ENCODE data around the gene GNPDA1.

The GNPDA1 gene

GRCh38 chr5:142023836-142024235, 11.0 kb upstream of the GNPDA1 start:
- DNase-seq: no peak

DNA sequence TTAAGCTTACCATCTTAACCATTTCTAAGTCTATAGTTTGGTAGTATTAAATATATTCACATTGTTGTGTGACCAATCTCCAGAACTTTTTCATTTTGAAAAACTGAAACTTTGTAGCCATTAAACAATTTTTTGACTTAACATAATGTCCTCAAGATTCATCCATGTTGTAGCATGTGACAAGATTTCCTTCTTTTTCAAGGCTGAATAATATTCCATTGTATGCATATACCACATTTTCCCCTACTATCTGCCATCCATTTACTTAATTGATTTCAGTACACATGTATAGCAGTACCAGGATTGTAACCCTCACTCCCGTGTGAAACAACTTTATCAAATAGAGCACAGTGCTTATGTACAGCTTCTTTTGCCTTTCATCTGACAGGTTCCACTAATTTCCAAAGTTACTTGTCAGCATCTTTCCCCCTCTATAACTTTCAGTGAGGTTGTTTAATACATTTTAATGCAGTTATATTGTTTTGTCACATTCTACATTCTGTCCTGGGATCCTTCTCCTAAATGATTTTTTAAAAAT, 7.4 kb upstream of the GNPDA1 start:
- DNase-seq: no peak

DNA sequence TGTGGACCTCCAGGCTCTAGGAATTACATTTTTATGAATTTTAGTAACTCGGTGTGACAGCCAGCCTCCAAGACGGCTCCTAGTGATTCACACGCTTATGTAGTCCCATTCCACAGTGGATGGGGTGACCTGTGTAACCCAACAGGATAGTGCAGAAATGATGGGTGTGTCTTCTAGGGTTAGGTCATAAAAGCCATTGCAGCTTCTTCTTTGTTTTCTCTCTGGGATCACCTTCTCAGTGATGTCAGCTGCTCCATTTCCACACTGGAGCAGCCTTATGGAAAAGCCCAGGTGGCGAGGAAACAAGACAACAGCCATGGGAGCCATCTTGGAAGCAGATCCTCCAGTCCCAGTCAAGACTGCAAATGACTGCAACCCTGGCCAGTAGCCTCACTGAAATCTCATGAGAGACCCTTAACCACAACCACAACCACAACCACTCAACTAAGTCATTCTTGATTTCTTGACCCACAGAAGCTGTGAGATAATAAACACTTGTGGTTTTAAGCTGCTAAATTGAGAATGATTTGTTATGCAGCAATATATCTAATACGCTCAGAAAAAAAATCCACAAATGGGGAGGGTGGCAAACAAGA, 5.1 kb upstream of the GNPDA1 start:
- DNase-seq: no peak

GRCh38 chr5:142016556-142016955, 3.7 kb upstream of the GNPDA1 start:
- DNase-seq: no peak

DNA sequence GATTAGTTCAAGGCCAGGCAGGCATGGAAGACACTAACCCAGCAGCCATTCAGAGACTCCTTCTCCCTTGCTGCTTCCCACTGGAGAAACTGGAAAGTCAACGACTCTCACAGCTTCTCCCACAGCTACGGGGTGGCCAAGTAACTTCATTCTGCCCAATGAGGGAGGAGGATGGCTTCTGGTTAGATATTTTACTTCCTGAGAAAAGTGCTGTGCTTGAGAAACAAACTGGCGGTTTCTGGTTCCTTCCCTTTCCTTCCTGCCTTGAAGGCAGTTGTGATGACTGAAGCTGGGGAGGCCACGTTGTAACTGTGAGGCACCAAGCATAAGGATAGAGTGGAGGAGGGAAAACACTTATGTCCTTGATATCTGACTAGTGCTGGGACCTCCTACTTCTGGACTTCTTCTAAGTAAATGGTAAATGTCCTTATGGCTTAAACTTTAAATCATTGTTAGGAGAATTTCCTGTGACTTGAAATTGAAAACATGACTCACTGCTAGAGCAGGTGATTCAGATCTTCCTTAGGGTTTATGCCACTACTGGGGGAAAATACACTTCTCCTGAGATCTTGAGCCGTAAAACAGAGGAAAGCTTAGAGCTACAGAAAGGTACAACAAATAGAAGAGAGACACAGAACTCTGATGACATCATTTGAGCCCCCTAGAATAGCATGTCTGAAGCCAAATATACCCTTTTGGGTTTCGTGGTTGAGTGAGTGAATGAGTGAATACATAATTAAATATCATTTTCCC, 3.1 kb upstream of the GNPDA1 start:
- DNase-seq: no peak

DNA sequence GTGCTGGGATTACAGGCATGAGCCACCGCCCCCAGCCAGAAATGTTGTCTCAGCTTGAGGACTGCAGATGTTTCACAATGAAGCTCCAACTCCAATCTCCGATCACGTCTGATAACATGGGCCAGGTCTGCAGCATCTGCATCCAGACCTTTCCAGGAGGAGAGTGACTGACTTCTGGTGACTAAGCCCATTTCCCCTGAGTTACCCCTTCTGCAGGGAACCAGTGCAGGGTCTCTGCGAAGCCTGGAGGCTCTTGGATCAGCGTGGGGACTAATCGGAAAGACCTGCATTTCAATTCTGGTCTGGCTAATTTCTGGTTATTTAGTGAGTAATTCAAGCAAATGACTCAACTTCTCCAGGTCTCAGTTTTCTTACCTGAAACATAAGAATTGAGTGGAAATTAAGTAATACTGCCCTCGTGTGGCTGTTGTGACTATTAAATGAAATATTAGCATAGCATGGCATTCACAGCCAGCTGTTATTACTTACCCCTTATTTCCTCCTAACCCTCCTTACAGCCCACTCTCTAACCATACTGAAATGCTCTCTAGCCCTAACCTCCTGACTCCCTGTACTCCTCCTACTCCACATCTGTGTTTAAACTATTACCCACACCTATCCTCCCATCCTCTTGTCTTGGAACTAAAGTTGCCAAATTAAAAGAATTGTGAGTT, 2.2 kb upstream of the GNPDA1 start:
- DNase-seq: peak in 2 of 14 donors; percentile 25 to 30

DNA sequence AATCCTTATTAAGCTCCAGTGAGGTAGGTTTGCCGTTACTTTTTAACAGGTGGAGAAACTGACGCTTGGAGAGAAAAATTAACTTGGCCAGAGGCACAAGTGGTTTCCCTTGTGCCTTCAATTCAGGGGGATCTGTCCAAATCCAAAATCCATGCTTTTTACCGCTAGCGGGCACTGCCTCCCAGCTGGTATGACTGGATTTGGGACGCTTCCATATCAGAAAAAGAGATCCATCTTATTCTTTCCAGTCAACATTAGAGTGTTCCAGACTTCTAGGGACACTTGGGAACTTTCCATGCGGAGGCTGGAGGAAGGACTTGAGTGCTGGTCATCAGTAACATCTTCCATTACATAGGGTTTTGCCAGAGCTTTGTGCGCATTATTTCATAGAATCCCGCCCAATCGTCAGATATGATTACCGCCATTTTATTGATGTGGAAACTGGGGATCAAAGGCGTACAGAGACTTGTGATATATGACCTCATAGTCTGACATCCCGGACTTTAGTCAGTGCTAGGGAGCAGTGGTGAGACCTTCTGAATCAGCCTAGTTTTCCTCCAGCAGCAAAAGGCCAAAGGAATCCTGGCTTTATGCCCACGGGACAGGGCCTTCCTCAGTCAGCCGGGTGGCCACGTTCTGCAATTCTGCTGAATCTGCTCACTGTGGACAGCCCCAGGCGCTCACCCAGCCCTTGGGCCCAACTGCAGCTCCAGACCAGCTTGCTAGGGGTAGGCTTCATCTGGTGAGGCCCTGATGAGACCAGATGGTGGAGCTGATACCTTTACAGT, 1.1 kb upstream of the GNPDA1 start:
- peak in 3 of 14 donors; percentile 8 to 40 (median 33) for DNase-seq

DNA sequence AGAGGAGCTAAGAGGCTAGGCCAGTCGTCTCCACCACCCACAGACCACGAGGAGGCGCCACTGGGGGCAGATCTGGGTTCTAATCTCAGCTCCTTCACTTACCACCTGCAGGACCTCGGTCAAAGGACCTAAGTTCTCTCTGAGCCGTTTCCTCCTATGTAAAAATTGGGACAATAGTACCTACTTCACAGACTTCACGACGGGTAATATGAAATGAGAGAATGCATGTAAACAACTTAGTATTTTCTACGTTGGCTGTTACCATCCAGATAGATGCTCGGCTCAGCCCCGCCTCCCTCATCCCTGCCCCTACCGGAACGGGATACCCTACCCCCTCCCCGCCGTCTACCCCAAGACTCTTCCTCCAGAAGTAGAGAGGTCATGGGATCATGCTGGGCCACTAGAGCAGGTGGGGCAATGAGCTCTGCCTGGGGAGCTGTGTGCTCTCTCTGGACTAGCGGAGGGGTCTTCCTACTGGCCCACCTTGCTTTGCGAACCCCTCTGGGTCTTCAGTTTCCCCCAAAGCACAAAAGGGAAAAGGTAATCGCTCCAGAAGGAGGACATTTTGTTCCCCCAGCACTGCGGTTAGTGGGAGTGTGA, 541 bp downstream of the GNPDA1 start:
- peak in 10 of 14 donors; percentile 18 to 60 (median 50) for DNase-seq

DNA sequence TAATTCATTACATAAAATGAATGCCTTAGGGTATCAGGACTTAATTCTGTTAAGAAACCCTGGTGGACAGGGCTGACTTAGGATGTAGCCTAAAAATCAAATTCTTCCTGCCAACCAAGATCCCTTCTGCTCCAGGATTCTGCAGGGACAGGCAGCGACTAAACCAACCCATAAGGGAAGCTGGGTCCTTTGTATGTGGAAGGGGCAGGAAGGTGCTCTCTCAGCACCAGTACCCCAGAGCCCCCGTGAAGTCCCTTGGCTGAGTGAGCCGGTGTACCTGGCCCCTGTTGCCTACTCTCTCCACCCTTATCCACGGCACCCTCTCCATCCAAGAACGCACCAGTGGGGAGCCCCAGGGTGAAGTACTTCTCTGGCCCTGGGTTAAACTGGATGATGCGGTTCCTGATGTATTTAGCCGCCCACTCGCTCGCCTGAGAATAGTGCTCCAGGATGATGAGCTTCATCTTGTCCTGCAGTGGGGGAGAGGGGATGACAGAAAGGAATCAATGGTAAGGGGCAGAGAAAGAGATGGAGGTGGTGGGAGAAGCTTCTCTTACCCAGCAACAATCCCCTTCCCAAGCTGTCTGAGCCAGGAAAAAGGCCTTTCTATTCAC, 1.1 kb downstream of the GNPDA1 start:
- no peak for DNase-seq

DNA sequence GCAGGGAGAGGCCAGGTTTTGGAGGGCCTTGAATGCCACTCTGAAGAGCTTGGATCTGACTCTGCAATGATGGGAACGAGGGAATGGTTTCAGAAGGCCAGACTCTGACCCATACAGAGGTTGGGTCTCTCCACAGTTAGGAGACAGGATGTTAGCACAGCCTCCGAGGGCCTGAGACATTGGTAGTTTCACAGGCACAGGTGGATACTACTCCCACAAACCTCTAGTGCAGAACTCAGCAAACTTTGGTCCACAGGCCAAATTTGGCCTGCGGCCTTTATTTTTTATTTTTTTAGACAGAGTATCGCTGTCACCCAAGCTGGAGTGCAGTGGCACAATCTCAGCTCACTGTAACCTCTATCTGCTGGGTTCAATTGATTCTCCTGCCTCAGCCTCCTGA, 2.9 kb downstream of the GNPDA1 start:
- DNase-seq: no peak

DNA sequence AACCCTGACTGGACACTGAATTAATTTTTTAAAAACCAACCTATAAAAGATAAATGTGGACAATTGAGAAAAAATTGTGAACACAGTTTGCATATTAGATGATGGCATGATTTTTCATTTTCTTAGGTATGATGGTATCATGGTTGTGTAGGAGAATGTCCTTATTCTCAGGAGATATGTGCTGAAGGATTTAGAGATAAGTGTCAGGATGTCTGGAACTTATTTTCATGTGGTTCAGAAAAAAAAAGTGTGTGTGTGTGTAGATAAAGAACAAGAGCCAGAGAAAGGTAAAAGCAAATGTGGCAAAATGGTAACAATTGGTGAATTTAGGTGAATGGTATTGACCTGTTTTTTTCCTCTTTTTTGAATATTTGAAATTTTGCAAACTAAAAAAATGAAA, 4.0 kb downstream of the GNPDA1 start:
- no peak for DNase-seq

DNA sequence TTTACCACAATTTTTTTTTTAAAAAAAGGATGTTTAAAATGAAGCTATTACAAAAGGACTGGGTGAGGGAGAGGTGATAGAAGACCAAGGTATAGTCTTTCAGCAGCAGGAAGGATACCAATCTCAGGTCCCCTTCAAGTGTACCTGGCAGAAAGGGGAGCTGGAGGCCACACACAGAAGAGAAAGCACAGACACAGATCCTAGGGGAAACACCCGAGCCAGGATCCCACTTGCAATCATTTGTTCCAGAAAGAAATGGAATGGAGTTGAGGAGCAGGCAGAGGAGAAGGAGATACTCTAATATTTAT, 5.6 kb downstream of the GNPDA1 start:
- no peak for DNase-seq

GRCh38 chr5:142006363-142007236, 6.2 kb downstream of the GNPDA1 start:
- DNase-seq: no peak

GRCh38 chr5:142003266-142003800, 9.5 kb downstream of the GNPDA1 start:
- DNase-seq: no peak

- DNase-seq: no peak
These were observed 11.9 kb downstream of the GNPDA1 start for GRCh38 chr5:142000704-142001484.

- DNase-seq: no peak
These were observed 12.7 kb downstream of the GNPDA1 start for GRCh38 chr5:142000173-142000572.

DNA sequence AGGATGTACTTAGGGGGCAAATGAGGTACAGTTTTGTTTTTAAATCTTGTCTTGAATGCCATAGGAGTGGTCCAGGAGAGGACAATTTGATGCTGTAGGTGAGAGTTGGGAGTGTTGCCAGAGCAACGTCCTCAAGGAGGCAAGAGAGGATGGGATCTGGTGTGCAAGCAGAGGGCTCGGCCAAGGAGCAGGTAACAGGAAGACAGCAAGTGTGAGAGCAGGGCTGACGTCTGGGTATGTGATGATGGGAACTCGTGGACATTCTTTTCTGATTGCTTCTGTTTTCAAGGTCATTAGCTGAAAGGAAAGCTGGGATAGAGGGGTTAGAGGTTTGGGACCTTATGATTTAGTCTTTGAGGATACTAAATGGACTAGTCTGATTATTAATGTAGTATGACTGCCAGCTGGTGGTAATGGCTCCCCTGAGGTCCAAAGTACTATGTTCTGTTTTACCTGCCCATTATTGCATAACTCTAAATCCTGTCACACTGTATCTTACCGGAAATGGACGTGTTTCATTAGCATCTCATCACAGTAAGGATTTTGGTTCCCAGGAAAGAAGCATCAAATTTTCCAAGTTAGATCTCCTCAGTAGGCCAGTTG, 15.4 kb downstream of the GNPDA1 start:
- no peak for DNase-seq

DNA sequence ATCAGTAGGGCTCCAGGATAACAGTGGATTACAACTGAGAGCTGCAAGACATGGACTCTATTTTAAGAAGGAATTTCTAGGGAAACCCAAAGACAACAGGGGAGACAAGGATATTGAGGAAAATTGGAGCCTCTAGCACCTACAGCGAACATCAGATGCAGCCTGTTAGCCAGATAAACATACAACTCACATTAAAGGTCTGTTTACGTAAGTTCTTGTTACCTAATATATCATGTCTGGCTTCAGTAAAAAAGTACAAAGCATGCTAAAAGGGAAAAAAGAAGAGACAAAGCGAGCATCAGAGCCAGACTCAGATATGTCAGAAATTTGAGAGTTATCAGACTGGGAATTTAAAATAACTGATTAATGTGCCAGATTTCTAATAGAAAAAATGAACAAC, 17.2 kb downstream of the GNPDA1 start:
- DNase-seq: no peak

GRCh38 chr5:141994511-141995136, 18.2 kb downstream of the GNPDA1 start:
- no peak for DNase-seq
